GM12878 (cell line): ENCODE data around the gene LARP1B.

Source experiments
- ATF2 ChIP-seq: IDR thresholded peaks from 2 replicates; pipeline ENCODE4 v1.6.1; 2012; ENCODE audit warnings: low read length, inconsistent platforms
- BCL11A ChIP-seq: IDR thresholded peaks from 2 replicates; pipeline ENCODE4 v1.6.1; 2011; ENCODE audit warnings: low read depth, low read length
- CTCF ChIP-seq, 3 experiments: IDR thresholded peaks in 2 of 3; conservative IDR thresholded peaks in 1 of 3; 2 replicates each; pipeline ENCODE4 v1.5.1; 2011; ENCODE audit warnings: low read depth in 3 of 3, low read length in 3 of 3, mild to moderate bottlenecking in 3 of 3, control low read depth in 2 of 3, moderate library complexity in 2 of 3, inconsistent platforms in 1 of 3, mixed read lengths in 1 of 3; ENCODE audit not compliant: control insufficient read depth in 2 of 3, insufficient read depth in 1 of 3; ENCODE audit errors: extremely low read depth in 1 of 3
- POLR2A ChIP-seq: IDR thresholded peaks from 2 replicates; pipeline ENCODE4 v1.6.1; 2011; ENCODE audit warnings: low read depth, mild to moderate bottlenecking, low read length
- RAD21 ChIP-seq: IDR thresholded peaks from 2 replicates; pipeline ENCODE4 v1.6.1; 2011; ENCODE audit warnings: mild to moderate bottlenecking, low read depth, low read length, moderate library complexity; ENCODE audit not compliant: insufficient read depth
- SIN3A ChIP-seq: IDR thresholded peaks from 2 replicates; pipeline ENCODE4 v1.6.1; 2012; ENCODE audit warnings: low read depth, low read length, improper control_type of control experiment
- TCF7 ChIP-seq: IDR thresholded peaks from 2 replicates; pipeline ENCODE4 v1.6.1; 2014; ENCODE audit warnings: antibody characterized with exemption, borderline replicate concordance

- TF ChIP-seq CTCF (IDR thresholded peaks at IDR 0.05 in 2 of 3, conservative IDR thresholded peaks at IDR 0.05 in 1 of 3; ENCODE audit: control insufficient read depth in 2 of 3, extremely low read depth in 1 of 3, insufficient read depth in 1 of 3, low read depth in 3 of 3, low read length in 3 of 3) = no peak
- TF ChIP-seq RAD21 = no peak
- TF ChIP-seq TCF7 = no peak
- no peak for TF ChIP-seq SIN3A
- no peak for TF ChIP-seq BCL11A
- TF ChIP-seq ATF2 = no peak
- TF ChIP-seq POLR2A = no peak
These were observed 902 bp upstream of the LARP1B start for GRCh38 chr4:128060121-128060698.
